CD14-positive monocyte (primary cell): ENCODE results near the gene CFAP47. TPM values are rescaled to one million over a fixed set of nuclear protein-coding genes. Genes with fewer than 3 reads are reported as not detected.

ENCODE experiments used
- DNase-seq, 3 donors: peaks; one replicate each; pipeline ENCODE4 v3.0.0-alpha.2; 2011 to 2022
- H2AFZ ChIP-seq: 2 replicates; pipeline ENCODE4 v1.6.0; 2012; ENCODE audit warnings: mild to moderate bottlenecking, low read depth, low read length, inconsistent platforms; ENCODE audit not compliant: insufficient read depth, poor library complexity, severe bottlenecking
- H3K27ac ChIP-seq, 2 donors: 1 replicate in 1 of 2; 2 replicates in 1 of 2; pipeline ENCODE4 v1.5.1; 2012 to 2013; ENCODE audit warnings: low read length in 2 of 2, control low read depth in 1 of 2, inconsistent platforms in 1 of 2, low read depth in 1 of 2, mild to moderate bottlenecking in 1 of 2
- H3K27me3 ChIP-seq, 2 donors: one replicate each; pipeline versions ENCODE4 v1.6.0 to v1.6.1; 2011 to 2013; ENCODE audit warnings: low read length in 2 of 2; ENCODE audit not compliant: control insufficient read depth in 2 of 2, insufficient read depth in 2 of 2
- H3K36me3 ChIP-seq, 2 donors: replicated peaks in 1 of 2; 1 replicate in 1 of 2; 2 replicates in 1 of 2; pipeline versions ENCODE4 v1.5.1 to v1.6.1; 2012 to 2013; ENCODE audit warnings: low read length in 2 of 2, control low read depth in 1 of 2, inconsistent platforms in 1 of 2, mild to moderate bottlenecking in 1 of 2; ENCODE audit not compliant: insufficient read depth in 2 of 2, control insufficient read depth in 1 of 2
- H3K4me1 ChIP-seq, 2 donors: 1 replicate in 1 of 2; 2 replicates in 1 of 2; pipeline versions ENCODE4 v1.5.1 to v1.6.1; 2012 to 2013; ENCODE audit warnings: low read length in 2 of 2, control low read depth in 1 of 2, inconsistent platforms in 1 of 2, mild to moderate bottlenecking in 1 of 2, moderate library complexity in 1 of 2; ENCODE audit not compliant: insufficient read depth in 2 of 2, control insufficient read depth in 1 of 2
- H3K4me2 ChIP-seq: replicated peaks from 2 replicates; pipeline ENCODE3; 2012; ENCODE audit warnings: low read length, moderate library complexity, mild to moderate bottlenecking; ENCODE audit not compliant: poor library complexity, severe bottlenecking; ENCODE audit errors: extremely low read depth
- H3K4me3 ChIP-seq, 3 experiments: fragments of 200-600 bp in 1 of 3; sonication (generic) in 1 of 3; replicated peaks in 1 of 3; 1 replicate in 2 of 3; 2 replicates in 1 of 3; pipeline ENCODE4 v1.5.1; 2011 to 2013; ENCODE audit warnings: low read length in 3 of 3, mild to moderate bottlenecking in 3 of 3, control low read depth in 2 of 3, low read depth in 2 of 3, inconsistent platforms in 1 of 3, moderate library complexity in 1 of 3
- H3K79me2 ChIP-seq: 2 replicates; pipeline ENCODE4 v1.6.0; 2012; ENCODE audit warnings: mild to moderate bottlenecking, control low read depth, inconsistent platforms, low read length, moderate library complexity; ENCODE audit not compliant: insufficient read depth
- H3K9ac ChIP-seq: 2 replicates; pipeline ENCODE4 v1.6.0; 2017; ENCODE audit warnings: low read length, mild to moderate bottlenecking; ENCODE audit not compliant: insufficient read depth, poor library complexity, severe bottlenecking
- H3K9me3 ChIP-seq, 2 donors: replicated peaks in 1 of 2; 1 replicate in 1 of 2; 2 replicates in 1 of 2; pipeline versions ENCODE4 v1.5.1 to v1.6.1; 2012 to 2013; ENCODE audit warnings: low read length in 2 of 2, control low read depth in 1 of 2; ENCODE audit not compliant: control insufficient read depth in 1 of 2, insufficient read depth in 1 of 2
- H4K20me1 ChIP-seq: 2 replicates; pipeline ENCODE4 v1.6.0; 2012; ENCODE audit warnings: mild to moderate bottlenecking, low read length, control low read depth, moderate library complexity; ENCODE audit not compliant: insufficient read depth
- H3K27ac Mint-ChIP-seq, 7 donors: one replicate each; pipeline ENCODE4 v1.8.0; 2020; ENCODE audit warnings: mild to moderate bottlenecking in 7 of 7, mixed read lengths in 7 of 7, moderate library complexity in 6 of 7, inconsistent platforms in 2 of 7
- H3K27me3 Mint-ChIP-seq, 3 donors: one replicate each; pipeline ENCODE4 v1.8.0; 2021 to 2022; ENCODE audit warnings: low read depth in 3 of 3, mild to moderate bottlenecking in 3 of 3, mixed read lengths in 3 of 3, moderate library complexity in 3 of 3, inconsistent platforms in 1 of 3
- H3K36me3 Mint-ChIP-seq, 2 donors: one replicate each; pipeline ENCODE4 v1.8.0; 2020; ENCODE audit warnings: mixed read lengths in 2 of 2, inconsistent platforms in 1 of 2, mild to moderate bottlenecking in 1 of 2
- H3K4me1 Mint-ChIP-seq: one replicate; pipeline ENCODE4 v1.8.0; 2020; ENCODE audit warnings: mild to moderate bottlenecking, mixed read lengths
- H3K4me3 Mint-ChIP-seq, 2 donors: one replicate each; pipeline ENCODE4 v1.8.0; 2020; ENCODE audit warnings: mild to moderate bottlenecking in 2 of 2, mixed read lengths in 2 of 2, moderate library complexity in 1 of 2
- H3K9me3 Mint-ChIP-seq, 7 donors: one replicate each; pipeline ENCODE4 v1.8.0; 2020 to 2022; ENCODE audit warnings: mixed read lengths in 7 of 7, mild to moderate bottlenecking in 6 of 7, moderate library complexity in 6 of 7, inconsistent platforms in 2 of 7
- WGBS: methylation state at CpG from one replicate; pipeline ENCODE4 v1.1.5; 2013; ENCODE audit warnings: missing lambda C conversion rate; ENCODE audit not compliant: insufficient coverage; 5-methylcytosine and 5-hydroxymethylcytosine counted together
- intact Hi-C, 2 donors: fragments of 100-400 bp; cut with micrococcal nuclease; formaldehyde crosslinking; loops; one replicate each; pipeline versions ENCODE4 v1.15.0 to v1.15.1; 2023
- polyA plus RNA-seq, 3 donors: library from polyadenylated mRNA; depleted of rRNA in 1 of 3; unstranded in 2 of 3; stranded (reverse) in 1 of 3; fragments of 300-500 nt in 2 of 3; fragments of >200 nt in 1 of 3; fragmentation: Illumina TruSeq in 2 of 3; gene quantifications; 1 replicate in 2 of 3; 2 replicates in 1 of 3; pipeline ENCODE4 v1.2.3, GENCODE V29; 2012 to 2021
- TF ChIP-seq, protein P1 (sequence below): fragments of 200-600 bp; IDR thresholded peaks from one replicate; pipeline ENCODE4 v1.8.0; 2022; ENCODE audit warnings: antibody characterized with exemption, mild to moderate bottlenecking

CFAP47 gene
- polyA plus RNA-seq, 3 donors: not detected

DNA sequence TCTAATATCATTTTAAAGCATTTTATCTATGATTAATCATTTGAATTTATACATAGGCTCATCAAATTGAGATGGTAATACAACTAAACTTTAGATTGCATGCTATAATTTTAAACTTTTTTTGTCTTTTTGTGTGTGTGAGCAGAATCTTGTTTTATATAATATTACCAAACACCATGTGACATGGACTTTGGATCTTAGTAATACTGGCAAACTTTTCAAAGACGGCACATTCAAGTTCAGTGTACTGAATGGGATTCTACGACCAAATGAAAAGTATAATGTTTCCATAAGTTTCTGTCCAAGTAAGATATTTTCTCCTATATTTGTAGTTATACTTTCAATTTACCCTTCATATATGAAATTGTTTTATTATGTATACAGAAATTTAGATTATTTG is 116.0 kb downstream of the CFAP47 start:
- Mint-ChIP-seq H3K27me3 (no peaks in the 10 kb centered on the region), H3K4me3 (no peak overlapping the region), H3K27ac (no peak overlapping the region), H3K9me3 (no peaks in the 10 kb centered on the region), H3K4me1 (no peaks in the 10 kb centered on the region), H3K36me3 (no peaks in the 10 kb centered on the region)
- Histone ChIP-seq H2AFZ (no peak overlapping the region), H3K4me2 (no peak overlapping the region), H3K9me3 (no peaks in the 10 kb centered on the region), H3K36me3 (no peaks in the 10 kb centered on the region), H3K79me2 (no peaks in the 10 kb centered on the region), H3K27me3 (no peaks in the 10 kb centered on the region), H3K9ac (no peak overlapping the region), H4K20me1 (no peaks in the 10 kb centered on the region), H3K27ac (no peak overlapping the region), H3K4me1 (no peaks in the 10 kb centered on the region), H3K4me3 (no peak overlapping the region)
- no CpG with 5 or more reads among the region's 2 CpGs for WGBS
- no peak for DNase-seq
- intact Hi-C loops: no loop called here
- TF ChIP-seq, protein P1, sequence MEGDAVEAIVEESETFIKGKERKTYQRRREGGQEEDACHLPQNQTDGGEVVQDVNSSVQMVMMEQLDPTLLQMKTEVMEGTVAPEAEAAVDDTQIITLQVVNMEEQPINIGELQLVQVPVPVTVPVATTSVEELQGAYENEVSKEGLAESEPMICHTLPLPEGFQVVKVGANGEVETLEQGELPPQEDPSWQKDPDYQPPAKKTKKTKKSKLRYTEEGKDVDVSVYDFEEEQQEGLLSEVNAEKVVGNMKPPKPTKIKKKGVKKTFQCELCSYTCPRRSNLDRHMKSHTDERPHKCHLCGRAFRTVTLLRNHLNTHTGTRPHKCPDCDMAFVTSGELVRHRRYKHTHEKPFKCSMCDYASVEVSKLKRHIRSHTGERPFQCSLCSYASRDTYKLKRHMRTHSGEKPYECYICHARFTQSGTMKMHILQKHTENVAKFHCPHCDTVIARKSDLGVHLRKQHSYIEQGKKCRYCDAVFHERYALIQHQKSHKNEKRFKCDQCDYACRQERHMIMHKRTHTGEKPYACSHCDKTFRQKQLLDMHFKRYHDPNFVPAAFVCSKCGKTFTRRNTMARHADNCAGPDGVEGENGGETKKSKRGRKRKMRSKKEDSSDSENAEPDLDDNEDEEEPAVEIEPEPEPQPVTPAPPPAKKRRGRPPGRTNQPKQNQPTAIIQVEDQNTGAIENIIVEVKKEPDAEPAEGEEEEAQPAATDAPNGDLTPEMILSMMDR: no peak

DNA sequence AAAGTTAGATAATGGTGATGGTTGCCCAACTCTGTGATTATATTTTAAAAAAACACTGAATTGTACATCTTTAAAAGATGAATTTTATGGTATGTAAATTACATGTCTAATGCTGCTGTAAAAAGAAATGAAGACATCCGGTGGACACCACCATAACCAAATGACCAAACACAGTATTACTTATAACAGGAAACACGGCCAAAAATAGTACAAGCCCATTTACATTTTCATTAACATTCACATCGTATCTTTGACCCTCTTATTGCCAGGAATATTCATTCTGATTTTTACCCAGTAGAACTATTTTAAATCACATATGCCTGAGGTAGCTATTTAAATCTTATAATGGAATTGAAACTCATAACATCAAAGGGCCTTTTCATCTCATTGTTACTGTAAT is 143.2 kb downstream of the CFAP47 start:
- Histone ChIP-seq H3K36me3 (no peaks in the 10 kb centered on the region), H3K27ac (no peak overlapping the region), H3K9me3 (no peaks in the 10 kb centered on the region), H3K27me3 (no peaks in the 10 kb centered on the region), H3K4me3 (no peak overlapping the region), H3K79me2 (no peaks in the 10 kb centered on the region), H3K9ac (no peak overlapping the region), H2AFZ (no peak overlapping the region), H3K4me1 (no peaks in the 10 kb centered on the region), H4K20me1 (no peaks in the 10 kb centered on the region), H3K4me2 (no peak overlapping the region)
- H3K27me3 Mint-ChIP-seq: no peaks in the 10 kb centered on the region
- intact Hi-C loops: no loop called here
- no CpG with 5 or more reads among the region's 3 CpGs for WGBS
- H3K36me3 Mint-ChIP-seq: no peaks in the 10 kb centered on the region
- H3K4me1 Mint-ChIP-seq: no peaks in the 10 kb centered on the region
- H3K27ac Mint-ChIP-seq: no peak overlapping the region
- TF ChIP-seq, protein P1: no peak
- no peak overlapping the region for H3K4me3 Mint-ChIP-seq
- no peak for DNase-seq
- peaks cover 0 to 6% (median 0%) of the 10 kb centered on the region in 7 donors for H3K9me3 Mint-ChIP-seq
